GM18951 (cell line): ENCODE measurements around the gene TMUB2.

Source experiments
- POLR2A ChIP-seq: IDR thresholded peaks from 4 replicates; pipeline ENCODE4 v1.6.1; 2011; ENCODE audit warnings: mild to moderate bottlenecking; ENCODE audit not compliant: insufficient read length, insufficient read depth; ENCODE audit errors: extremely low read depth
- in situ Hi-C: fragments of 300-500 bp; cut with MboI; formaldehyde crosslinking; loops from one replicate; pipeline ENCODE4 v1.12.0; 2022; ENCODE audit warnings: low sequenced_read_pairs, mixed read lengths, inconsistent platforms; ENCODE audit not compliant: unreplicated experiment

Gene TMUB2

DNA sequence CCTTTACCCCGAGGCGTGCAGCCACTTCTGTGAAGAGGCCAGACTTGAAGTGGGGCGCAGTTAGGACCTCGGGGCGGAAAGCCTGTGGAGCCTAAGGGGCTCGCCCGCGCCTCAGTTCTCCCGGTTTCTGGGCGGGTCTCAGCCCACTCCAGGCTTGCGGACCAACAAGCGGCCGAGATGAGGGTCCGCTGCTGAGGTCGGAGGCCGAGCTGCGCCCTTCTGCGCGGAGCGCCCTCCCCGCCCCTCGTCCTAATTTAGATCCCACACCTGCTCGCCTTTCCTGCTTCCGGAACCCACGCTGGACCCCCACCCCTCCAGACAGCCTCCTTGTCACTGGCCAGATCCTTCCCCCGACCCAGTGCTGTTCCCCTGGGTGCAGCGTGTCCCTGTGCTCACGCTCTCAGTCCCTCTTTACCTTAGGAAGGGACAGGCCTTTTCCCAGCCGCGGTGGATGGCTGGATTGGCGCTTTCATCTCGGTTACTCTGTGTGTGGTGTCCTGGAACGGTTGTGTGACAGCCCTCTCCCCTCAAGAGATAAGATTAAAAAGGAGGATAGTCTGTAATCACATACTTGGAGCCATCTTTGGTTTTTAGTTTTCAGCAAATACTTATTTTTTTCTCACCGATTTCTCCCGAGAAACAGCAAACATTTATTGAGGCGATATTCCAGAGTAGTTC, 13.8 kb downstream of the TMUB2 start:
- peak; percentile 64 for TF ChIP-seq POLR2A
- in situ Hi-C loops, result loop anchor here (5.0 to 25.0 kb wide), 2 partner anchors 127 to 312 kb away; partner anchors contain the start of gene GPATCH8

DNA sequence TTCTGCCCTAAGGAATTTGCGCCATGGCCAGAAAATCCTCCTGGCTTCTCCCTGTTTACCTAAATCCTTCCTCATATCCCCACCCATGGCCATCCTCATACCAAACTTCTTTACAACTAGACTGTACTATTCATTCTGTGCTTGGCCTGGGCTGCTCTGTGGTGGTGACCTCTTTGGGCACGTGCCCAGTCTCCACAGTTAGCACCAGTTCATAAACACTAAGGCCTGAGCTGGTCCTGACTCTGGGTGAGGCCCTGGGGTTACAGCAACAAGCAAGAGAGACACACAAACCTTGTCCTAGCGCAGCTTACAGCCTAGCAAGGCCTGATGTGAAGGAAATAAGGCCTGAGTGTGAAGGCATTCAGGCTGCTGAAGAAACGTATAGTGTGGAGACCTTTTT, 16.0 kb downstream of the TMUB2 start:
- in situ Hi-C loops, result loop anchor here (5.0 to 25.0 kb wide), 2 partner anchors 125 to 310 kb away; partner anchors contain the start of gene GPATCH8
- TF ChIP-seq POLR2A, result no peak

DNA sequence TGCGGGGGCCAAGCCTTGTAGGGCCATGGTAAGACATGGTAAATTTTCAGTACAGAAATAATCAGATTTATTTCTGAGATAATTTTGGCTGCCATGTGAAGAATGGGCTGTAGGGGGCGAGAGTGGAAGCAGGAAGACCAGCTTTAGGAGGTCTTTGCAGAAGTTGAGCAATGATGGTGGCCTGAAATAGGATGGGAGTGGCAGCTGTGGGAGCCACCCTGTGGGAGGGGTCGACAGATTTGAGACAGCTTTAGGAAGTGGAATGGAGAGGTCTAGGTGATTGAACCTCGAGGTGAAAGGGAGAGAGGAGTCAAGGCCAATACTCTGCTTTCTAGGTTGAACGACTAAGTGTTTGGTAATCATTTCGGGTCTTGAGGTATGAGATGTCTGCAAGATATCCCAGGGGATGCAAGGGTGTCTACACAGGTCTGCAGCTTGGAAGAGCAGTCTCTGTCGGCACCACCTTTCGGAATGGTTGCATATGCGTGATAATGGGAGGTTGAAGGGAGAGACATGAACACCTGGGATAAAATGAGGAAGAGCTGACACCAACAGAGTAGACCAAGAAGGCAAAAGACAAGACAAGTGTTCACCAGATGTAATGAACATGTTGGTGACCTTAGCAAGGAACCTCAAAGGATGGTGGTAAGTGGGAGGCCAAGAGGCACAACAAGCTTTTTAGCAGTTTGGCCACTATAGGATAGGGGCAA, 17.1 kb downstream of the TMUB2 start:
- no peak for TF ChIP-seq POLR2A
- in situ Hi-C loops, result loop anchor here (5.0 to 25.0 kb wide), 2 partner anchors 123 to 308 kb away; partner anchors contain the start of gene GPATCH8

DNA sequence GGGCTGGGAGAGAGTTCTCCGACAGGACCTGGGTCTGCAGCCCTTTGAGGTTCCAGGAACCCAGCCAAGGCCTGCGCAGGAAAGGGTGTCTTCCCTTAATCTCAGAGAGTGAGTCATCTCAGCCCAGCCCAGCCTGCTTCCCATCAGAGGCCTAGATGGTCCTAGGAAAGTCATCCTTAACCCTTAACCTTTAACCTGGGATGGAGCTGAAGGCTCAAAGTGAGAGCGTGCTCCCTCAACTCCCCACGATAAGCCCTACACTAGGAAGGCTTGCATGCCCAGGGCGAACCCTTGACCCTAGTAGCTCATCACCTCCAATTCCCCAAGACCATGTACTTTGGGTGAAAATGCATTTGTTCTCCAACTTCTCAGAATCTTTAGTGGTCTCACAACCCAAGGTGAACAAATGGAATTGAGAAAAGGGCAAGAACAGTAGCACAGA, 17.7 kb downstream of the TMUB2 start:
- in situ Hi-C loops, result loop anchor here (5.0 to 25.0 kb wide), 2 partner anchors 123 to 308 kb away; partner anchors contain the start of gene GPATCH8
- TF ChIP-seq POLR2A, result no peak

DNA sequence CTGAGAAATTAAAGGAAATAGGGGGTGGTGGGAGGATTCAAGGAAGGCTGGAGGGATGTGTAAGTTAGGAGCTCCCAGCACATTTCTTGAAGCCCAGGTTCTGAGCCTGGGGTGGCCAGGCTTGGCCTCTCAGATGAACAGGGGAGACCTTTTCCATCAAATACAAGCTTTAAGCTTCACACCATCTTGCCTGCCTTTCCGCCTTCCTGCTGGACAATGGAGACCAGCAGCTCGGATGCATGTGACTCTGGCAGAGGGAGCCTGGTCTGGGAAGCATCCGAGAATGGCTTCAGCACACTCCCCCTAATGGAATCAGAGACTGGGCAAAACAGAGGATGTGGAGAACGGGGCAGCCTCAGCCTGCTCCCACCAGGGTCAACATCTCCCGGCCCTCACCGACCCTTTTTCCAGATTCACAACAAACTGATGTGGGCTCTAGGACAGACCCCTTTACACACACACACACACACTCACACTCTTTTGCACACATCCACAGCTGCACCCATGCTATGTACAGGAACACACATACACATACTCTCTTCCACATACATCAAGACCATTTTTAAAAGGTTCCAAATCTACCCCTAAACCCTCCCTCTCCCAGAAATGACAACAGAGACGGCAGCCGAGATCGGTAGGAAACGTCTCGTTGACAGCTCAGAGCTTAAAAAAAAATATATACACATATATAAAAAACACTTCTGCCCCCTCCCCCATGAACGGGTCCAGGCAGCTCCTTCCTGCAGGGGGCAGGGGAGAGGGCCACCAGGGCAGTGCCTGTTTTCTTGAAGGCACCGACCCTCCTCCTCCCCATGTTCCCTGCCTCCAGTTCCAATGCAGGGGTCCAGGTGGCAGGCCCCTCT, 19.4 kb downstream of the TMUB2 start:
- no peak for TF ChIP-seq POLR2A
- in situ Hi-C loops, result loop anchor here (25.0 kb wide), 1 partner anchor 306 kb away; the partner anchor contains the start of gene GPATCH8

DNA sequence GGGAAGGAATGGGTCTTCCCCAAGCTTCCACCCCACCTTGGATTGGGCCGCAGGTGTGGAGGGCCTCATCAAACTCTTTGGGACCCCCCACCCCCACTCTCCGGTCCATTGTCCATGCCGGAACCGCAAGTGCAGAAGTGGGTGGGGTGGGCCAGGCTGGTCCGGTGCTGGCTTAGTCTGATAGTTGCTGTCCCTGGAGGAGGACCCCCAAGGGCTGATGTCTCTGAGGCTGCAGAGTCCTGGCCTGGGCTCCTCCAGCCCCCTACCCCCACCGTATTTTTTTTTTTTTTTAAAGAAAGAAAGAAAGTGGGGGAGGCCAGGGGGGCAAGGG, 20.0 kb downstream of the TMUB2 start:
- in situ Hi-C loops, result loop anchor here (25.0 kb wide), 1 partner anchor 306 kb away; the partner anchor contains the start of gene GPATCH8
- TF ChIP-seq POLR2A, result no peak

DNA sequence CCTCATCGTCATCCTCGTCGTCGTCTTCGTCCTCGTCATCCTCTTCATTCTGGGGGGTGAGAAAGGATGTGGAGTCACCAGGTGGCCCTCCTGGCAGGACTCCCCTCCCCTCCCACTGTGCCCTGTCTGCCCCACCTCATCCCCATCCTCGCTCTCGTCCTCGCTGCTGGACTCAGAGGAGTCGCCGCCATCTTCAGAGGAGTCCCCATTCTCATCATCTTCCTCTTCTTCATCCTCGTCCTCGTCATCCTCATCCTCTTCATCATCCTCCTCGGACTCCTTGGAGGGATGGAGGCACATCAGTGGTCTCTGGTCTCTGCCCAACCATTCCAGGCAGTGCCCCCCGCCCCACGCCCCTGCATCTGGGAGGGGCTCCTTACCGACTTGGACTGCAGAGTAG, 20.5 kb downstream of the TMUB2 start:
- TF ChIP-seq POLR2A, result no peak
- in situ Hi-C loops, result loop anchor here (25.0 kb wide), 1 partner anchor 305 kb away; the partner anchor contains the start of gene GPATCH8

DNA sequence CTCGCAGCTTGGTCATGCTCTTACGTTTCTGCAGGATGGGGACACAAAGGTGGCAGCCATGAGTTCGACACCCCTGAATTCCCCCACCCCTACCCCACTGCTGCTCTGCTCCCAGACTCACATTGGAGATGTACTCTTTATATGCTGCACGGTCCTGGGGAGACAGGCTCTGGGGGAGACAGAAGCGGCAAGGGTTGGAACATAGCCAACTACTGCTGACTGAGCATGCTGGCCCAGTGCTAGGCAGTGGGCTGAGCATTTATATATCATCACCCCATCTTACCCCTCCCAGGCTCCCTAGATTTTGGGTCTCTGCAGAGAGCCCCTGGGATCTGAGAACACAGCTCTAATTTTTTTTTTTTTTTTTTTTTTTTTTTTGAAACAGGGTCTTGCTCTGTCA, 21.0 kb downstream of the TMUB2 start:
- in situ Hi-C loops, result loop anchor here (25.0 kb wide), 1 partner anchor 305 kb away; the partner anchor contains the start of gene GPATCH8
- no peak for TF ChIP-seq POLR2A

DNA sequence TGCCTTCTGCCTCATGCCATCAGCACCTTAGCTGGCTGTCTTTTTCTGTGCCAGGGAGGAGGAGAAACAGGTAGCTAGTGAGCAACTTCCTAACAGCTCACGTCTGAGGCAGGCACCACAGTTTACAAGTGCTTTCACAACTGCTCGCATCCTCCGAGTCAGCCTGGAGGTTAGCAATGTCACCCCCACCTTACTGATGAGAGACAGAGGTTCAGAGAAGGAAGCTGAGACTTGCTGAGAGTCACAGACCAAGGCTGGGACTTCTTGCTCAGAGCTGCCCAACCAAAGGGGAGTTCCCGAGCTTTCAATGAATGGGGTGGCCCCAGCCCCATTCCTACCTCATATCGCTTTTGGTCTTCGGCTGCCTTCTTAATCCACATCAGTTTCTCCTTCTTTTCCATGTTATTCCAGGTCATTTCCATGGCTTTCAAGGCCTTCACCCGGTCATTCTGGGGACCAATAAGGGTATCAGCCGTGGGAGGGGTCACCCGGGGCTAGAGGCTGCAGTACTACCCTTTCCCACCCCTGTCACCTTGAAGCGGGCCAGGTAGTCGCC, 23.1 kb downstream of the TMUB2 start:
- TF ChIP-seq POLR2A, result no peak
- in situ Hi-C loops, result loop anchor here (25.0 kb wide), 1 partner anchor 302 kb away; the partner anchor contains the start of gene GPATCH8

DNA sequence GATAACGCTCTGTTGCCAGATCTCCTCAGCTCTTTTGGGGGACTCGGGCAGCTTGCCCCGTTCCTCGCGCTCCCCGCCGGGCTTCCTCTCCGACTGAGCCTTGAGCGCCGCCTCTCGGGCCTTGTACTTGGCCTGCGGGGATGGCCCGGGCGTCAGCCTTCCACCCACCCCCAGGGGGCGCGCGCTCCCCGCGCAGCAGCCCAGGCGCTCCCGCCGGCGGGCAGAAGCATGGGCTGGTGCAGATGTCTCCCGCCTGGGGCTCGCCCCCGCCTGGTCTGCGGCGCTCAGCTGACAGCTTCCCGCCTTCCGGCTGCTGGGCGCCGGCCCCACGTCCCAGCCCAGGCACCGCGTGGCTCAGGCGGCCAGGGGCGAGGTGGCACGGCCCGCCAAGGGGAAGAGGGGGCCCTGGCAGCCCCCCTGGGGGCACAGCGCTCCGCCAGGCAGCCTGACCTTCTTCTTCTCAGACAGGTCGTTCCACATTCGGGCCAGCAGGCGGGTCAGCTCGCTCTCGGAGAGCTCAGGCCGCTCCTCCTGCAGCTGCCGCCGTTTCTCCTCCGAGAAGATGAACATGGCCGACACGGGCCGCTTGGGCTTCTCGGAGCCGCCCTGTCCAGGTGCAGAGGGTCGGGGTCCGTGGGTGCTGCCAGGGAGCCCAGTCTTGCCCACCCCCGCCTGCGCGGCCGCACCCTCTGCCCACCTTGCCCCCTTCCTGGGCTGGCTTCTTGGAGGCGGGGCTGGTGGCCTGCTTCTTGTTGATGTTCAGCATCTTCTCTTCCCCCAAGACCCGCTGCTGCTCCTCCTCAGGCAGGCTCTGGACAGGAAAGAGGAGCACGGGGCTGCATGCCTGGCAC, 23.8 kb downstream of the TMUB2 start:
- TF ChIP-seq POLR2A, result peak; percentile 41
- in situ Hi-C loops, result loop anchor here (25.0 kb wide), 1 partner anchor 302 kb away; the partner anchor contains the start of gene GPATCH8
